ENCODE results near the gene GCGR.

DNA sequence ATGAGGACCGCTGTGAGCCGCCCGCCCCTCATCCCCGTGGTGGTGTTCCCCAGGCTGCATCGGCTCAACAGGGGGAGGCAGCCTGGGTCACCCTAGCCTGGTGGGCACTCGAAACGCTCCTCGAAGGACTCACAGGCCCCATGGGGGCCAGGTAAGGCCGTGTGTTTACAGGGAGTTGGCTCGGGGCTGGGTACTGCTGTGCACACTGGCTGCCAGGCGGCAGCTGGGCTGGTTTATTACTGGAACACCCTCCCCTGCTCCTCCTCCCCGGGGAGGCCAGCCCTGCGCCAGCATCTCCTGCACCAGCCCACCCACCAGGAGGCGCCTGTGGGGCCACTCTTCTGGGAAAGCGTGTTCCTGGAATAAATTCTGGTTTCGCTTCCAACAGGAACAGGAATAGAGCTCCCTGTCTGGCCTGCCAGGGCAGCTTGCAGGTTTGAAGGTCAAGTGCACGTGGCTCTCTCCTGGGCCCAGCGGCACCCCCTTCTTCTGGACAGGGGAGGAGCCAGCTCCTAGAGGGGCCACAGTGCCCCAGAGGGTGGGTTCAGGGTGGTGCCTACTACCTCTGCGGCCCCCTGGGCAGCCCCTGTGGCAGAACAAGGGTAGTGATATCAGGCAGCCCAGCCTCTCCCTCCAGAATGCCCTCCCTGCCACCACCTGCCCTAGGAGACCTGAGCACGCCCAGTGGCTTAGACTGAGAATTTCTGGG, 17.8 kb downstream of the GCGR start:
- TF ChIP-seq, protein P1, sequence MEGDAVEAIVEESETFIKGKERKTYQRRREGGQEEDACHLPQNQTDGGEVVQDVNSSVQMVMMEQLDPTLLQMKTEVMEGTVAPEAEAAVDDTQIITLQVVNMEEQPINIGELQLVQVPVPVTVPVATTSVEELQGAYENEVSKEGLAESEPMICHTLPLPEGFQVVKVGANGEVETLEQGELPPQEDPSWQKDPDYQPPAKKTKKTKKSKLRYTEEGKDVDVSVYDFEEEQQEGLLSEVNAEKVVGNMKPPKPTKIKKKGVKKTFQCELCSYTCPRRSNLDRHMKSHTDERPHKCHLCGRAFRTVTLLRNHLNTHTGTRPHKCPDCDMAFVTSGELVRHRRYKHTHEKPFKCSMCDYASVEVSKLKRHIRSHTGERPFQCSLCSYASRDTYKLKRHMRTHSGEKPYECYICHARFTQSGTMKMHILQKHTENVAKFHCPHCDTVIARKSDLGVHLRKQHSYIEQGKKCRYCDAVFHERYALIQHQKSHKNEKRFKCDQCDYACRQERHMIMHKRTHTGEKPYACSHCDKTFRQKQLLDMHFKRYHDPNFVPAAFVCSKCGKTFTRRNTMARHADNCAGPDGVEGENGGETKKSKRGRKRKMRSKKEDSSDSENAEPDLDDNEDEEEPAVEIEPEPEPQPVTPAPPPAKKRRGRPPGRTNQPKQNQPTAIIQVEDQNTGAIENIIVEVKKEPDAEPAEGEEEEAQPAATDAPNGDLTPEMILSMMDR (IDR thresholded peaks at IDR 0.05): peak; percentile 83; the same call in 1 of the 2 replicates
- TF ChIP-seq SIN3A (IDR thresholded peaks at IDR 0.05; ENCODE audit: borderline replicate concordance, insufficient read depth, low read depth, low read length): no peak
- no peak for TF ChIP-seq POLR2AphosphoS5 (IDR thresholded peaks at IDR 0.05; ENCODE audit: low read depth, low read length)

Data from Panc1 (cell line).